Tibial artery (tissue), 4 donors: ENCODE measurements around the gene TP53TG5.
A peak's percentile ranks its signal among the peaks of the same experiment; 100 is the strongest.

Source experiments
- DNase-seq, 2 donors: peaks; one replicate each; pipeline ENCODE4 v3.0.0-alpha.2; 2019
- H3K27ac ChIP-seq, 2 donors: fragments of 200-600 bp; sonication (generic) in 1 of 2; 1 replicate in 1 of 2; 2 replicates in 1 of 2; pipeline ENCODE4 v1.5.1; 2018 to 2019; ENCODE audit warnings: mild to moderate bottlenecking in 1 of 2
- H3K27me3 ChIP-seq, 2 donors: fragments of 200-600 bp; sonication (generic) in 1 of 2; one replicate each; pipeline versions ENCODE4 v1.5.1 to v1.6.0; 2016 to 2019
- H3K36me3 ChIP-seq, 3 donors: fragments of 200-600 bp; sonication (generic) in 2 of 3; one replicate each; pipeline ENCODE4 v1.5.1; 2016 to 2019; ENCODE audit warnings: mild to moderate bottlenecking in 2 of 3
- H3K4me1 ChIP-seq, 4 donors: fragments of 200-600 bp; sonication (generic) in 2 of 4; 1 replicate in 3 of 4; 2 replicates in 1 of 4; pipeline ENCODE4 v1.5.1; 2016 to 2019
- H3K4me3 ChIP-seq, 2 donors: fragments of 200-600 bp; sonication (generic) in 1 of 2; 1 replicate in 1 of 2; 2 replicates in 1 of 2; pipeline ENCODE4 v1.5.1; 2018 to 2019; ENCODE audit warnings: mild to moderate bottlenecking in 2 of 2
- H3K9me3 ChIP-seq, 3 donors: fragments of 200-600 bp; sonication (generic) in 1 of 3; one replicate each; pipeline ENCODE4 v1.5.1; 2016 to 2019
- CTCF ChIP-seq, 2 experiments: fragments of 200-600 bp in 1 of 2; fragments of 450-650 bp in 1 of 2; IDR thresholded peaks; one replicate each; pipeline ENCODE4 v1.5.1; 2017 to 2019; ENCODE audit warnings: antibody characterized with exemption in 2 of 2, mild to moderate bottlenecking in 1 of 2, moderate library complexity in 1 of 2
- intact Hi-C: fragments of 100-400 bp; cut with DNase I; formaldehyde crosslinking; loops from one replicate; pipeline ENCODE4 v1.15.0; 2023; ENCODE audit warnings: low total_unique reads

Gene TP53TG5

GRCh38 chr20:45341579-45341938 is 36.6 kb downstream of the TP53TG5 start:
- intact Hi-C loops = loop anchor here (10.0 kb wide), 1 partner anchor 1157 kb away; the partner anchor contains the start of gene JPH2
- peaks cover 0 to 6% (median 0%) of the 10 kb centered on the region in 3 donors for H3K36me3 ChIP-seq
- peak overlapping the region; percentile 86 to 98 for H3K27ac ChIP-seq
- no peaks in the 10 kb centered on the region for H3K9me3 ChIP-seq
- no peaks in the 10 kb centered on the region for H3K27me3 ChIP-seq
- peak in 1 of 2 donors; percentile 64 for DNase-seq
- peak overlapping the region; percentile 32 to 84 for H3K4me3 ChIP-seq
- no peak for TF ChIP-seq CTCF (IDR thresholded peaks at IDR 0.05)
- peaks cover 5 to 100% (median 95%) of the 10 kb centered on the region in 4 donors for H3K4me1 ChIP-seq

- no peak overlapping the region for H3K4me3 ChIP-seq
- intact Hi-C loops = loop anchor here (10.0 kb wide), 1 partner anchor 1156 kb away; the partner anchor contains the start of gene JPH2
- peaks cover 0 to 6% (median 0%) of the 10 kb centered on the region in 3 donors for H3K36me3 ChIP-seq
- no peaks in the 10 kb centered on the region for H3K9me3 ChIP-seq
- no peaks in the 10 kb centered on the region for H3K27me3 ChIP-seq
- no peak for TF ChIP-seq CTCF (IDR thresholded peaks at IDR 0.05)
- H3K27ac ChIP-seq = peak overlapping the region; percentile 86 to 98
- peaks cover 5 to 100% (median 94%) of the 10 kb centered on the region in 4 donors for H3K4me1 ChIP-seq
- DNase-seq = no peak
Observed at GRCh38 chr20:45340951-45341350, 37.2 kb downstream of the TP53TG5 start.

GRCh38 chr20:45340236-45340847 is 37.8 kb downstream of the TP53TG5 start:
- Histone ChIP-seq H3K4me3 (no peak overlapping the region), H3K9me3 (no peaks in the 10 kb centered on the region), H3K4me1 (peaks cover 5 to 100% (median 93%) of the 10 kb centered on the region in 4 donors), H3K27ac (peak overlapping the region; percentile 86 to 98), H3K27me3 (no peaks in the 10 kb centered on the region), H3K36me3 (peaks cover 0 to 11% (median 6%) of the 10 kb centered on the region in 3 donors)
- no peak for TF ChIP-seq CTCF (IDR thresholded peaks at IDR 0.05)
- intact Hi-C loops = loop anchor here (10.0 kb wide), 1 partner anchor 1156 kb away; the partner anchor contains the start of gene JPH2
- peak in 1 of 2 donors; percentile 51 for DNase-seq

GRCh38 chr20:45339799-45340198 is 38.3 kb downstream of the TP53TG5 start:
- TF ChIP-seq CTCF (IDR thresholded peaks at IDR 0.05) = no peak
- H3K4me3 ChIP-seq = no peak overlapping the region
- H3K27ac ChIP-seq = peak overlapping the region; percentile 86 to 98
- peaks cover 5 to 96% (median 87%) of the 10 kb centered on the region in 4 donors for H3K4me1 ChIP-seq
- H3K9me3 ChIP-seq = no peaks in the 10 kb centered on the region
- H3K36me3 ChIP-seq = peaks cover 0 to 16% (median 11%) of the 10 kb centered on the region in 3 donors
- DNase-seq = peak in 1 of 2 donors; percentile 15
- intact Hi-C loops = loop anchor here (5.0 to 10.0 kb wide), 2 partner anchors 737 to 1155 kb away; partner anchors contain the start of gene JPH2
- no peaks in the 10 kb centered on the region for H3K27me3 ChIP-seq

GRCh38 chr20:45339084-45339483 is 39.0 kb downstream of the TP53TG5 start:
- DNase-seq = peak in 1 of 2 donors; percentile 51
- Histone ChIP-seq H3K4me3 (no peak overlapping the region), H3K9me3 (no peaks in the 10 kb centered on the region), H3K4me1 (peaks cover 5 to 89% (median 81%) of the 10 kb centered on the region in 4 donors), H3K27ac (peak overlapping the region; percentile 86 to 98), H3K27me3 (no peaks in the 10 kb centered on the region), H3K36me3 (peaks cover 3 to 23% (median 15%) of the 10 kb centered on the region in 3 donors)
- intact Hi-C loops = loop anchor here (5.0 kb wide), 1 partner anchor 737 kb away; no protein-coding TSS in a partner anchor
- no peak for TF ChIP-seq CTCF (IDR thresholded peaks at IDR 0.05)
